SU-DHL-6 (cell line): ENCODE data around the gene RAET1L.

Experiments
- H2AFZ ChIP-seq: fragments of 200-600 bp; sonication (generic); 2 replicates; pipeline ENCODE4 v1.6.1; 2014; ENCODE audit warnings: low read depth, mild to moderate bottlenecking, moderate library complexity, mixed read lengths, antibody characterized with exemption, low read length; ENCODE audit not compliant: severe bottlenecking
- H3F3A ChIP-seq: fragments of 200-600 bp; shearing (Covaris generic); 2 replicates; pipeline ENCODE4 v1.6.0; 2016; ENCODE audit warnings: antibody characterized with exemption, mild to moderate bottlenecking; ENCODE audit not compliant: insufficient read depth
- H3K27ac ChIP-seq: fragments of 200-600 bp; sonication (generic); 2 replicates; pipeline ENCODE4 v1.5.1; 2016; ENCODE audit warnings: low read depth, mild to moderate bottlenecking, low read length, moderate library complexity, mixed read lengths
- H3K27me3 ChIP-seq: fragments of 200-600 bp; sonication (generic), shearing (Covaris generic); 2 replicates; pipeline ENCODE4 v1.6.0; 2014; ENCODE audit warnings: mild to moderate bottlenecking, low read length
- H3K36me3 ChIP-seq: fragments of 200-600 bp; sonication (generic); 2 replicates; pipeline ENCODE4 v1.6.1; 2014; ENCODE audit warnings: mild to moderate bottlenecking, low read length, mixed read lengths
- H3K4me2 ChIP-seq: fragments of 300-600, 200-600 bp; shearing (Covaris generic), sonication (generic); 2 replicates; pipeline ENCODE4 v1.6.0; 2014; ENCODE audit warnings: low read length, low read depth, mild to moderate bottlenecking; ENCODE audit not compliant: poor library complexity, severe bottlenecking
- H3K4me3 ChIP-seq: fragments of 200-600 bp; sonication (generic); 2 replicates; pipeline ENCODE4 v1.5.1; 2014; ENCODE audit warnings: antibody characterized with exemption, low read length, mild to moderate bottlenecking, mixed read lengths; ENCODE audit not compliant: insufficient read depth, poor library complexity, severe bottlenecking
- H3K79me2 ChIP-seq: fragments of 200-600 bp; sonication (generic); 2 replicates; pipeline ENCODE4 v1.6.1; 2014; ENCODE audit warnings: mild to moderate bottlenecking, low read length, moderate library complexity; ENCODE audit not compliant: insufficient read depth
- H3K9ac ChIP-seq: fragments of 200-600 bp; sonication (generic); 2 replicates; pipeline ENCODE4 v1.7.0; 2014; ENCODE audit warnings: mild to moderate bottlenecking, low read length
- H3K9me2 ChIP-seq: fragments of 200-600 bp; sonication (generic); replicated peaks from 2 replicates; pipeline ENCODE4 v1.6.1; 2014; ENCODE audit warnings: low read length; ENCODE audit not compliant: insufficient read depth
- H3K9me3 ChIP-seq: fragments of 200-600 bp; sonication (generic); 2 replicates; pipeline ENCODE4 v1.6.1; 2014; ENCODE audit warnings: low read length, mixed read lengths; ENCODE audit not compliant: insufficient read depth
- H4K20me1 ChIP-seq: fragments of 200-600 bp; sonication (generic); 2 replicates; pipeline ENCODE4 v1.6.1; 2014; ENCODE audit warnings: low read depth, mild to moderate bottlenecking, antibody characterized with exemption, low read length, moderate library complexity, mixed read lengths
- CTCF ChIP-seq: fragments of 200-600 bp; sonication (generic); IDR thresholded peaks from one replicate; pipeline ENCODE4 v1.5.1; 2017; ENCODE audit warnings: antibody characterized with exemption, mild to moderate bottlenecking, low read length, moderate library complexity; ENCODE audit not compliant: insufficient read depth, poor library complexity, severe bottlenecking
- EZH2phosphoT487 ChIP-seq: fragments of 200-600 bp; sonication (generic), shearing (Covaris generic); conservative IDR thresholded peaks from 2 replicates; pipeline ENCODE4 v1.6.1; 2018; ENCODE audit warnings: mild to moderate bottlenecking, antibody characterized with exemption, low read length, moderate library complexity, mixed read lengths

Gene RAET1L

GRCh38 chr6:150008588-150008987 is 16.7 kb downstream of the RAET1L start:
- H3K36me3 ChIP-seq, result no peaks in the 10 kb centered on the region
- no peaks in the 10 kb centered on the region for H4K20me1 ChIP-seq
- no peaks in the 10 kb centered on the region for H3K9me3 ChIP-seq
- no peak overlapping the region for H2AFZ ChIP-seq
- no peaks in the 10 kb centered on the region for H3F3A ChIP-seq
- H3K9me2 ChIP-seq, result no peaks in the 10 kb centered on the region
- H3K27me3 ChIP-seq, result no peaks in the 10 kb centered on the region
- TF ChIP-seq EZH2phosphoT487 (no peak), CTCF (no peak)
- H3K4me3 ChIP-seq, result no peak overlapping the region
- no peaks in the 10 kb centered on the region for H3K79me2 ChIP-seq
- H3K4me2 ChIP-seq, result no peak overlapping the region
- no peak overlapping the region for H3K9ac ChIP-seq
- no peak overlapping the region for H3K27ac ChIP-seq

- no peaks in the 10 kb centered on the region for H4K20me1 ChIP-seq
- no peak overlapping the region for H3K9ac ChIP-seq
- no peaks in the 10 kb centered on the region for H3K9me3 ChIP-seq
- no peaks in the 10 kb centered on the region for H3F3A ChIP-seq
- no peaks in the 10 kb centered on the region for H3K79me2 ChIP-seq
- H3K4me3 ChIP-seq, result no peak overlapping the region
- H3K4me2 ChIP-seq, result no peak overlapping the region
- no peak overlapping the region for H3K27ac ChIP-seq
- no peak overlapping the region for H2AFZ ChIP-seq
- H3K27me3 ChIP-seq, result no peaks in the 10 kb centered on the region
- no peak for TF ChIP-seq EZH2phosphoT487
- peak; percentile 27 for TF ChIP-seq CTCF
- no peaks in the 10 kb centered on the region for H3K9me2 ChIP-seq
- H3K36me3 ChIP-seq, result no peaks in the 10 kb centered on the region
Measured at GRCh38 chr6:150006961-150007464, 18.3 kb downstream of the RAET1L start.

GRCh38 chr6:150005761-150006651 is 19.3 kb downstream of the RAET1L start:
- Histone ChIP-seq H3F3A (no peaks in the 10 kb centered on the region), H3K9me3 (no peaks in the 10 kb centered on the region), H3K36me3 (no peaks in the 10 kb centered on the region), H4K20me1 (no peaks in the 10 kb centered on the region), H3K9ac (peak overlapping the region; percentile 73), H3K27ac (no peak overlapping the region), H2AFZ (peak overlapping the region; percentile 89), H3K4me2 (peak overlapping the region; percentile 72), H3K9me2 (no peaks in the 10 kb centered on the region), H3K79me2 (no peaks in the 10 kb centered on the region), H3K27me3 (no peaks in the 10 kb centered on the region), H3K4me3 (peak overlapping the region; percentile 78)
- TF ChIP-seq EZH2phosphoT487, result no peak
